Ishikawa (cell line): ENCODE results near the gene GRIFIN.

ENCODE experiments used
- CEBPB ChIP-seq: IDR thresholded peaks from 2 replicates; pipeline ENCODE4 v1.6.1; 2012
- CREB1 ChIP-seq: IDR thresholded peaks from 2 replicates; pipeline ENCODE4 v1.6.1; 2012; ENCODE audit warnings: low read depth
- EGR1 ChIP-seq: IDR thresholded peaks from 2 replicates; pipeline ENCODE4 v1.6.1; 2012
- EP300 ChIP-seq: IDR thresholded peaks from 2 replicates; pipeline ENCODE4 v1.6.1; 2012; ENCODE audit warnings: borderline replicate concordance
- FOXM1 ChIP-seq: IDR thresholded peaks from 2 replicates; pipeline ENCODE4 v1.6.1; 2012; ENCODE audit warnings: low read depth, borderline replicate concordance
- NFIC ChIP-seq: IDR thresholded peaks from 2 replicates; pipeline ENCODE4 v1.6.1; 2012
- RAD21 ChIP-seq: IDR thresholded peaks from 2 replicates; pipeline ENCODE4 v1.6.1; 2012; ENCODE audit warnings: low read depth
- REST ChIP-seq: IDR thresholded peaks from 2 replicates; pipeline ENCODE4 v1.6.1; 2012; ENCODE audit warnings: low read depth, mild to moderate bottlenecking
- TAF1 ChIP-seq: IDR thresholded peaks from 2 replicates; pipeline ENCODE4 v1.6.1; 2012; ENCODE audit warnings: low read depth, mild to moderate bottlenecking
- TCF12 ChIP-seq: IDR thresholded peaks from 2 replicates; pipeline ENCODE4 v1.6.1; 2012; ENCODE audit warnings: low read depth
- TEAD4 ChIP-seq: IDR thresholded peaks from 2 replicates; pipeline ENCODE4 v1.6.1; 2012
- USF1 ChIP-seq: IDR thresholded peaks from 2 replicates; pipeline ENCODE4 v1.6.1; 2012
- YY1 ChIP-seq: IDR thresholded peaks from 2 replicates; pipeline ENCODE4 v1.6.1; 2012; ENCODE audit warnings: low read depth
- ZBTB7A ChIP-seq: IDR thresholded peaks from 2 replicates; pipeline ENCODE4 v1.6.1; 2012; ENCODE audit warnings: low read depth
- TF ChIP-seq, protein P1 (sequence below): IDR thresholded peaks from 2 replicates; pipeline ENCODE4 v1.6.1; 2012

The GRIFIN gene

GRCh38 chr7:2512179-2512661 is 36.0 kb upstream of the GRIFIN start:
- TF ChIP-seq EGR1 = no peak
- TF ChIP-seq TEAD4 = no peak
- no peak for TF ChIP-seq USF1
- no peak for TF ChIP-seq FOXM1
- TF ChIP-seq, protein P1, sequence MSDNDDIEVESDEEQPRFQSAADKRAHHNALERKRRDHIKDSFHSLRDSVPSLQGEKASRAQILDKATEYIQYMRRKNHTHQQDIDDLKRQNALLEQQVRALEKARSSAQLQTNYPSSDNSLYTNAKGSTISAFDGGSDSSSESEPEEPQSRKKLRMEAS = no peak
- TF ChIP-seq YY1 = no peak
- no peak for TF ChIP-seq REST
- TF ChIP-seq EP300 = no peak
- no peak for TF ChIP-seq NFIC
- no peak for TF ChIP-seq TCF12
- no peak for TF ChIP-seq TAF1
- TF ChIP-seq RAD21 = no peak
- TF ChIP-seq CEBPB = no peak

- TF ChIP-seq EP300 = no peak
Measured at GRCh38 chr7:2511769-2512168, 35.6 kb upstream of the GRIFIN start.

DNA sequence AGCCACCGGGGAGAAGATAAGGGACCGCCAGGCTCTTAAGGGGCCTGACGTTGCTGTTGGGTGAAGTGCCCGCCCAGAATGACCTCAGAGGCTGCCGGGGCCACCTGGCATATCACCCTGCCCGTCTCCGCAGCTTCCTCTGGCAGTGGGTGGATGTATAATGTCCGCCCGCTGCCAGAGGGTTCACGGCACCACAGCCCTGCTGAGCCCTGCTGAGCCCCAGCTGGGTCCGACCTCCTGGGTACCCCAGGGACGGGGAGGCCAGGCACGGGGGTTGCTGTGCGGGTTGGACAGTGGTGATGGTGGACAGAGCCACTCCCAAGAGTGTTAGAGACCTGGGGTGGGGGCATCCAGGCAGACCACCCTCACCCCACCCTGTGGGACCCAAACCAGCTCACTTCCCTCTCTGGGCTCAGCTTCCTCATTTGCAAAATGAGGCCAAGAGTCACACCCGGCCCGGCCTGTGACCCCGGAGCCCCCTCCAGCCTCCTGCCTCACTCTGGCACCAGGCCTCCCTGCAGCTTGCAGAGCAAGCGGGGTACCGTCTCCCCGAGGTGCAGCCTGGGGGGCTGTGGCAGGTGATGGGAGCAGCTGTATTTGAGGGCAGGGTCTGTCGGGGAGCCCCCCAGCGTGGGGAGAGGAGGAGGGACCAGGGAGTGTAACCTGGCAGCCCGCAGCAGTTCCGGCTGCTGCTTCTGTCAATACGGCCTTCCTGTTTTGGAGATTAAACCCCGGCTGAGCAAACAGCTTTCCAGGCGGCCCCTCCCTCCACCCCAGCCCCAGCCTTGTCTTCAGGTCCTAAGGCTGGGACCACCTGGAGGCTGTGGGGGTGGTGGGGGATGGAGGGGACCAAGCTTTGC is 34.9 kb upstream of the GRIFIN start:
- TF ChIP-seq TAF1 (no peak), TEAD4 (no peak), NFIC (no peak), RAD21 (no peak), USF1 (no peak), REST (no peak), EP300 (no peak)

- no peak for TF ChIP-seq YY1
- no peak for TF ChIP-seq TCF12
- no peak for TF ChIP-seq TEAD4
- no peak for TF ChIP-seq RAD21
- no peak for TF ChIP-seq EP300
- TF ChIP-seq TAF1 = no peak
- no peak for TF ChIP-seq CEBPB
- TF ChIP-seq, protein P1 = no peak
- TF ChIP-seq USF1 = no peak
- TF ChIP-seq EGR1 = no peak
- no peak for TF ChIP-seq FOXM1
- no peak for TF ChIP-seq REST
- no peak for TF ChIP-seq CREB1
- no peak for TF ChIP-seq ZBTB7A
- TF ChIP-seq NFIC = no peak
Measured at GRCh38 chr7:2510130-2510776, 34.1 kb upstream of the GRIFIN start.
